WI38 (cell line): Measurements from ENCODE around the gene RNF214.

Experiments
- H3K4me3 ChIP-seq: 2 replicates; pipeline ENCODE4 v1.5.1; 2011; ENCODE audit warnings: low read depth, mild to moderate bottlenecking, control low read depth, low read length
- TF ChIP-seq, protein P1 (sequence below): IDR thresholded peaks from 2 replicates; pipeline ENCODE4 v1.5.1; 2012; ENCODE audit warnings: low read depth, mild to moderate bottlenecking, control low read depth, low read length

Gene RNF214

DNA sequence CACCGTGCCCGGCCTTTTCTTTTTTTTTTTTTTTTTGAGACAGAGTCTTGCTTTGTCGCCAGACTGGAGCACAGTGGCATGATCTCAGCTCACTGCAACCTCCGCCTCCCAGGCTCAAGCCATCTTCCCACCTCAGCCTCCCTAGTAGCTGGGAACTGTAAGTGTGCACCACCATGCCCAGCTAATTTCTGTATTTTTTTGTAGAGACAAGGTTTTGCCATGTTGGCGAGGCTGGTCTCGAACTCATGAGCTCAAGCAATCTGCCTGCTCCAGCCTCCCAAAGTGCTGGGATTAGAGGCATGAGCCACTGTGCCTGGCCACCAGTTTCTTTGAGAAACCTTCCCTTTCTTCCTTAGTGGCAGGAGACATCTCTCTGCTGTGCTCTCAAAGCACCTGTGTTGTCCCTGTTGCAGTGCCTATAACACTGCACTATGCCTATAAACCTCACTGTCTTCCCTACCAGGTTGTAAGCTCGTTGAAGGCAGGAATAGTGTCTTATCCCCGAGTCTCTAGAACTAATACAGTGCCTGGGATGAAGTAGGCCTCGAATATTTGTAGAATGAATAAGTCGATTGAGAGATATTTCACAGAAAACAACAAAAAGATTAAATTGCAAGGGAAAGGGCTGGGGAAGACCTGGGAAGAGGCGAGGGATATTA lies 19.6 kb upstream of the RNF214 start:
- TF ChIP-seq, protein P1, sequence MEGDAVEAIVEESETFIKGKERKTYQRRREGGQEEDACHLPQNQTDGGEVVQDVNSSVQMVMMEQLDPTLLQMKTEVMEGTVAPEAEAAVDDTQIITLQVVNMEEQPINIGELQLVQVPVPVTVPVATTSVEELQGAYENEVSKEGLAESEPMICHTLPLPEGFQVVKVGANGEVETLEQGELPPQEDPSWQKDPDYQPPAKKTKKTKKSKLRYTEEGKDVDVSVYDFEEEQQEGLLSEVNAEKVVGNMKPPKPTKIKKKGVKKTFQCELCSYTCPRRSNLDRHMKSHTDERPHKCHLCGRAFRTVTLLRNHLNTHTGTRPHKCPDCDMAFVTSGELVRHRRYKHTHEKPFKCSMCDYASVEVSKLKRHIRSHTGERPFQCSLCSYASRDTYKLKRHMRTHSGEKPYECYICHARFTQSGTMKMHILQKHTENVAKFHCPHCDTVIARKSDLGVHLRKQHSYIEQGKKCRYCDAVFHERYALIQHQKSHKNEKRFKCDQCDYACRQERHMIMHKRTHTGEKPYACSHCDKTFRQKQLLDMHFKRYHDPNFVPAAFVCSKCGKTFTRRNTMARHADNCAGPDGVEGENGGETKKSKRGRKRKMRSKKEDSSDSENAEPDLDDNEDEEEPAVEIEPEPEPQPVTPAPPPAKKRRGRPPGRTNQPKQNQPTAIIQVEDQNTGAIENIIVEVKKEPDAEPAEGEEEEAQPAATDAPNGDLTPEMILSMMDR, result no peak
- H3K4me3 ChIP-seq, result no peak overlapping the region

DNA sequence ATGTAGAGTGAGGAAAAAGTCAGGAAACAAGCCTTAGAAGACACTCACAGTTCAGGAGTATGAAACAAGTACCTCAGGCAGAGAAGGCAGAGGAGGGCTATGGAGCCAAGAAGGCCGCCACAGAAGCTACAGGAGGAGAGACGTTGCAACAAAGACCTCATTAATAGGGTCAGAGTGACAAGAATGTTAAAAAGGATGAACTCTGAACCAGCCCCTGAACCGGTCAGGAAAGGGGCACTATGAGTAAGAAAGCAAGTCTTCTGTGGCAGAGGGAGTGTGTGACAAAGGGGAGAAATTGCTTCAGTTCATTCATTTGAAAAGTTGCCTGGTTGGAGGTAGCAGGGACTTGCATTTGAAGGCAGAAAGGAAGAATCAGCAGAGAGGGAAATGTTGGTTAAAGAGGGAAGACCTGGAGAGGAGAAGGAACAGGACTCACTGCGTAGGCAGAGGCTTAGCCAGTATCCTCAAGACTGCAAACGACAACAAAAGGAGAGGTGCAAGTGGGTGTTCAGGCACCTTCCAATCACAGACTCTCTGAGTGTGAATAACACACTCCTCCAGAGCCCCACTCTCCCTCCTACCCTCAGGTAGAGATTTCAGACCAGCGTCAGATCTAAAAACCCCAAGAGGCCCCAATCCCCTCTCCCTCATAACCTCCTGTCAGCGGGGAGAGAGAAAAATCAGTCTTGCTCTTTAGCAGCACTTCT lies 17.9 kb upstream of the RNF214 start:
- TF ChIP-seq, protein P1, result no peak
- no peak overlapping the region for H3K4me3 ChIP-seq

GRCh38 chr11:117217141-117218084 lies 15.1 kb upstream of the RNF214 start:
- TF ChIP-seq, protein P1, result no peak
- H3K4me3 ChIP-seq, result no peak overlapping the region

DNA sequence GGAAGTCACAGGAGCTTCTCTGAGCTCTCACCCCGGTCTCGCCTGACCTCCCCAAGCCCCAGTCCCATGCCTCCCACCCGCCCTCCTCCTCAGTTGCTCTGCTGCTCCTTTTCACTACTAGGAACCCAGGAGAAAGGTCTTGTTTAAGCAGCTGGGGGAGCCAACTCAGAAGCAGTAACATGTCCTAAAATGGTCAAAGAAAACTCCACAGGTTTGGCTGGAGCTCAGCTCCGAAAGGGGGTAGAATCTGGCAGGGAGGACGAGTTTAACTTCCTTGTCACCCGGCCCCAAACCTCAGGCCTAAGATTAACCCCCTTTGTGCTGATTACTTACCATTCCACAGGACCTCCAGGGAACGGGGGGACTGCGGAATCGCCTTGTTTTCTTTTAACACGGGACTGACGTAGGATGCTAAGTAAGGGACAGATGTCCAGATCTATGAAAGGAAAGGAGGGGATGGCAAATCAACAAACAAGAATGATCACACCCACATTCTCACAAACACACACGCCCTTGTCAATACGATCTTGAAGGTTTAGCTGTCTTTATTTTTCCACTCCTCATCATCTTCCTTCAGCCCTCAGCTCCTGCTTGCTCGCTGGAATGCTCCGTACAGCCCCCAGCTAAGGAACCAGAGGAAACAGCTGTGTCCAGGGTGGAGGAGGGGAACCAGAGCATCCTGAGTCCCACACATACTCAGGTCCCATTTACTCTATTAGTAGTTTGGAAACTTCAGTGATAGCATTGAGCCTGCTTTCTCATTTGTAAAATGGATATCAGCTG lies 14.1 kb upstream of the RNF214 start:
- TF ChIP-seq, protein P1, result no peak
- H3K4me3 ChIP-seq, result 0 out of 2 replicates have a peak overlapping the region, but pooled peaks have one; percentile 0

- H3K4me3 ChIP-seq, result no peak overlapping the region
- TF ChIP-seq, protein P1, result no peak
Observed at GRCh38 chr11:117219001-117219400, 13.5 kb upstream of the RNF214 start.

DNA sequence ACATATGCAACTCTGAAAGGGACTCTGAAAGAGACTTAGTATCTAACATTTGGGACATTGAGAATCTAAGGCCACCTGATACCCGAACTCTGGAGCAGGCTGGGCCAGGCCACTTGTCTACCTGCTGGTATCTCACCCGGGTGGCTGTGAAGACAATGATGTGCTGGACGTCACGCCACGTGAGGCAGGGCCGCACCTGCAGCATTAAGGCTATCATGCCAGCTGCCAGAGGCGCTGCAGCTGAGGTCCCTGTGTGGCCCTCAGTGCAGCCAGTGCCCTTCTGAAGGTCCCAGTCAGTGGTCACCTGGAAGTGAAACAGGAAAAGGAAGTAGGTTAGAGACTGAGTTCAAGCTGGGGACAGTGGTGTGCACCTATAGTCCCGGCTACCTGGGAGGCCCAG lies 13.0 kb upstream of the RNF214 start:
- TF ChIP-seq, protein P1, result no peak
- no peak overlapping the region for H3K4me3 ChIP-seq
